Left cardiac atrium (tissue), 4 donors: ENCODE measurements around the gene MLYCD. TPM values are rescaled to one million over a fixed set of nuclear protein-coding genes. Genes with fewer than 3 reads are reported as not detected.

Source experiments
- ATAC-seq, 2 donors: fragments of 200-7000 bp; cut with Tn5 transposase; one replicate each; pipeline ENCODE4 v1.9.1; 2020; ENCODE audit warnings: mild to moderate bottlenecking in 2 of 2, moderate library complexity in 2 of 2
- DNase-seq: peaks from one replicate; pipeline ENCODE4 v3.0.0-alpha.2; 2020
- intact Hi-C, 2 donors: fragments of 100-400 bp; cut with DNase I; formaldehyde crosslinking; loops; one replicate each; pipeline versions ENCODE4 v1.14.1 to v1.15.1; 2022 to 2023
- total RNA-seq, 2 donors: library from RNA; stranded (reverse); fragmentation: NEBNext Ultra II Directional; extraction: Animal tissue kit (Norgen Biotek cat#: 25700); gene quantifications; one replicate each; pipeline ENCODE4 v1.2.1, GENCODE V29; 2021
- donor health status: DM: no; HTN: yes; CAD: no.
- donor health status: DM: no; HTN: yes; CAD: no; lungs with severe emphysema.
- donor health status: DM: yes; HTN: yes; CAD: no.
- donor health status: Dilated cardiomyopathy.

The MLYCD gene
- total RNA-seq, 2 donors from 2014 or later, result 27.0 to 36.3 TPM

DNA sequence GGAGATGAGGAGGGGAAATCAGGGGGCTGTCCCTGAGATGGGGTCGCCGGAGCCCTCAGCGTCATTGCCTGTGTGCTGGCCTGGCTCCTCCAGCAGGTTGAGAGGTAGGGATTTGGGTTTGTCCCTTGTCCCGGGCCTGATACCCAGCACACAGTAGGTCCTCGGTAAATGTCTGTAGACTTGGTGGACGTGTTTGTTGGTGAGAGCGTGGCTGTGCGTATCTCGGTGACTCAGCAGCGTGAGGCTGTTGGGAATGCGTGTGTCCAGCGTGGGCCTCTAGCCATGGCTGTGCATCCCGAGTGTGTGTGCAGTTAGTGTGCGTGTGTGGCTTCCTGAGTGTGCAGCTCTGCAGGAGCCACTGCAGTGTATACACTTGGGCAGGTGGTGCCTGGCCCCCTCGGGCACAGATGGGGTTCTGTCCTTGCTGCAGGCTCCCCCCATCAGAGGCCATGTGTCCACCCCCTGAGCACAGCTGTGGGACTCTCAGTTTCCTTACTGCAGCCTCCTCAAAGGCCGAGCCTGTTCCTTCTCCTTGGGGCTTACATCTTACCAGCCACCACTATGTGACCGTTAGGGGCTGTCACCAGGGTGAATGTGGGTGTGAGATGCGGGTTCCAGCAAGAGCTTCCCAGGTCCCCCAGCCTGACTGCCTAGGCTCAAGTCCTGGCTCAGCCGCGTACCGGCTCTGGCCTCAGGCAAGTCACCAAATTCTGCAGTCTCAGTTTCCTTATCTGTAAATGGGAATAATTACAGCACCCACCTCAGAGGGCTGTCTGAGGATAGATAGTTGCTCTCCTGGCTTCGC, 74.9 kb downstream of the MLYCD start:
- intact Hi-C loops, result loop anchor here (5.0 to 10.0 kb wide), 2 partner anchors 204 to 211 kb away; partner anchors contain the start of gene TAF1C (in 1 of the 2)
- no peak for ATAC-seq
- DNase-seq, result no peak

DNA sequence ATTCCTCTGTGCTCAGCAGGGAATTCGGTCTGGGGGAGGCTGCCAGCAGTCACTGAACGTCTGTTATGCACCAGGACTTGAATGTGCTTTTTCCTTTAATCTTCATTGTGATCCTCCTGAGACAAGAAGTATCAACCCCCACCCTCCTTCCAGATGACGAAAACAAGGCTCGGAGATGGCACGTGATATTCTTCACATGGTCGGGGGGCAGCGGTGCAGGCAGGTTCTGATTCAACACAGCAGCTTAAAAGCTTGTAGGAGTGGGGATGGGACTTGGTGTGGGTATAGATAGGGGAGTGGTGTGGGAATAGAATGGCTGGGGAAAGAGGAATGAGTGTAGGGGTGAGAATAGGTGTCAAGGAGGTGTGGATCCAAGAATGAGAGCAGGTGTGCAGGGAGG, 75.6 kb downstream of the MLYCD start:
- intact Hi-C loops, result loop anchor here (5.0 to 10.0 kb wide), 2 partner anchors 203 to 210 kb away; partner anchors contain the start of gene TAF1C (in 1 of the 2)
- DNase-seq (no peak), ATAC-seq (no peak)

DNA sequence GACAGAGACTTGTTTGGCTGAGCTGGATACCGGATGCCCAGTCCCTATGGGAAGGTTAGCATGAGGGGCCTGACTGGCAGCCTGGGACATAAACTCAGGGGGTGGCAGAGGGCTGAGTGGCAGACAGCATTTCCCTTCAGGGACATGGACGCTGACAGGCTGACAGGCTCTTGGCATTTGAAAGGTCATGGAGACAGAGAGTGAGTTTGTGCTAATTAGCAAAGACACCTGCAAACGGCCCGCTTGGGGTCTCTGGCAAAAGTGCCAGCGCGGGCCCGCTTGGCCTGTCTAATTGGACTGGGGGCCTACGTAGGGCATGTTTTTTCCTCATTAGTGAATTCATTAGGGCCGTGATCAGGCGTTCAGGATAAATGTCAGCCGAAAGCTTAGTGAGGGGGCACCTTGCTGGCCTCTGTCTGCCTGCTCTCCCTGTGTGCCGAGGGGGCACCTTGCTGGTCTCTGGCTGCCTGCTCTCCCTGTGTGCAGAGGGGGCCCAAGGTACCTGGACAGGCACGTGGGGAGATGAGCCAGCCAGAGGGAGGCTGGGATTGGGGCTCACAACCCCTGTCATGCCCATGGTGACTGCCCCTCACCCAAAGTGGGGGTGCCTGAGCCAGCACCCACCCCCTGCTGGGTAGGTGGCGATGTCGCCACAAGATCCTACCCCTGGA, 76.8 kb downstream of the MLYCD start:
- ATAC-seq (no peak), DNase-seq (no peak)
- intact Hi-C loops, result loop anchor here in 1 of 2 donors (10.0 kb wide), 1 partner anchor 209 kb away; the partner anchor contains the start of gene TAF1C

Other genes starting within 250 kb of the MLYCD start
- gene HSBP1, start 91.1 kb upstream of the MLYCD start, total RNA-seq, result 100 to 1,000 TPM; 145 to 160 TPM
- gene OSGIN1, start 54.1 kb downstream of the MLYCD start, total RNA-seq, result 1 to 10 TPM; 7.0 to 8.3 TPM
- gene NECAB2, start 69.1 kb downstream of the MLYCD start, total RNA-seq, result under 1 TPM in 1 of 2 donors, not detected in 1; 0.91 TPM
- not detected for gene SLC38A8, start 143.7 kb downstream of the MLYCD start, total RNA-seq
- gene MBTPS1, start 217.8 kb downstream of the MLYCD start, total RNA-seq, result 10 to 100 TPM; 71.5 to 93.6 TPM
- gene HSDL1, start 246.1 kb downstream of the MLYCD start, total RNA-seq, result 10 to 100 TPM; 21.6 to 34.1 TPM
- not detected for gene DNAAF1, start 246.2 kb downstream of the MLYCD start, total RNA-seq